Measurements from ENCODE around the gene CPNE4.

CPNE4 gene

GRCh38 chr3:131789188-131789587 is 245.6 kb downstream of the CPNE4 start:
- Histone ChIP-seq H3K9ac (ENCODE audit: low read length) (no peak overlapping the region), H3K79me2 (ENCODE audit: low read length) (no peaks in the 10 kb centered on the region), H3F3A (ENCODE audit: insufficient read depth, low read length) (no peaks in the 10 kb centered on the region), H3K4me1 (ENCODE audit: low read length) (no peaks in the 10 kb centered on the region), H3K27ac (ENCODE audit: low read length) (no peak overlapping the region), H3K9me3 (replicated peaks; ENCODE audit: insufficient read depth, low read length) (no peaks in the 10 kb centered on the region), H4K20me1 (ENCODE audit: insufficient read depth, low read length) (no peaks in the 10 kb centered on the region), H2AFZ (ENCODE audit: low read length) (no peak overlapping the region), H3K4me2 (ENCODE audit: low read depth, low read length) (no peak overlapping the region), H3K27me3 (replicated peaks; ENCODE audit: insufficient read depth, low read length) (no peaks in the 10 kb centered on the region), H3K36me3 (replicated peaks; ENCODE audit: insufficient read depth, low read length) (no peaks in the 10 kb centered on the region), H3K4me3 (ENCODE audit: low read length) (no peak overlapping the region), H3K9me2 (replicated peaks; ENCODE audit: insufficient read depth, low read length) (no peaks in the 10 kb centered on the region)
- TF ChIP-seq EZH2 (optimal IDR thresholded peaks at IDR 0.05; ENCODE audit: low read depth, low read length), result no peak
- TF ChIP-seq CTCF (IDR thresholded peaks at IDR 0.05; ENCODE audit: low read length), result no peak
- no peak for TF ChIP-seq EZH2phosphoT487 (IDR thresholded peaks at IDR 0.05; ENCODE audit: low read length)
- DNase-seq, result no peak

GRCh38 chr3:131786386-131786785 is 248.4 kb downstream of the CPNE4 start:
- DNase-seq, result no peak
- Histone ChIP-seq H3K27me3 (replicated peaks; ENCODE audit: insufficient read depth, low read length) (no peaks in the 10 kb centered on the region), H3K9ac (ENCODE audit: low read length) (no peak overlapping the region), H2AFZ (ENCODE audit: low read length) (no peak overlapping the region), H3K4me3 (ENCODE audit: low read length) (no peak overlapping the region), H4K20me1 (ENCODE audit: insufficient read depth, low read length) (no peaks in the 10 kb centered on the region), H3K79me2 (ENCODE audit: low read length) (no peaks in the 10 kb centered on the region), H3K9me2 (replicated peaks; ENCODE audit: insufficient read depth, low read length) (no peaks in the 10 kb centered on the region), H3K4me1 (ENCODE audit: low read length) (no peaks in the 10 kb centered on the region), H3K9me3 (replicated peaks; ENCODE audit: insufficient read depth, low read length) (no peaks in the 10 kb centered on the region), H3K36me3 (replicated peaks; ENCODE audit: insufficient read depth, low read length) (no peaks in the 10 kb centered on the region), H3K4me2 (ENCODE audit: low read depth, low read length) (no peak overlapping the region), H3F3A (ENCODE audit: insufficient read depth, low read length) (no peaks in the 10 kb centered on the region), H3K27ac (ENCODE audit: low read length) (no peak overlapping the region)
- no peak for TF ChIP-seq CTCF (IDR thresholded peaks at IDR 0.05; ENCODE audit: low read length)
- TF ChIP-seq EZH2phosphoT487 (IDR thresholded peaks at IDR 0.05; ENCODE audit: low read length), result no peak
- TF ChIP-seq EZH2 (optimal IDR thresholded peaks at IDR 0.05; ENCODE audit: low read depth, low read length), result no peak

- Histone ChIP-seq H3K9me3 (replicated peaks; ENCODE audit: insufficient read depth, low read length) (no peaks in the 10 kb centered on the region), H3K4me3 (ENCODE audit: low read length) (no peak overlapping the region), H3K4me1 (ENCODE audit: low read length) (no peaks in the 10 kb centered on the region), H3K27me3 (replicated peaks; ENCODE audit: insufficient read depth, low read length) (no peaks in the 10 kb centered on the region), H2AFZ (ENCODE audit: low read length) (no peak overlapping the region), H3K9ac (ENCODE audit: low read length) (no peak overlapping the region), H3K36me3 (replicated peaks; ENCODE audit: insufficient read depth, low read length) (no peaks in the 10 kb centered on the region), H3K4me2 (ENCODE audit: low read depth, low read length) (no peak overlapping the region), H3K9me2 (replicated peaks; ENCODE audit: insufficient read depth, low read length) (no peaks in the 10 kb centered on the region), H3K79me2 (ENCODE audit: low read length) (no peaks in the 10 kb centered on the region), H4K20me1 (ENCODE audit: insufficient read depth, low read length) (no peaks in the 10 kb centered on the region), H3F3A (ENCODE audit: insufficient read depth, low read length) (no peaks in the 10 kb centered on the region), H3K27ac (ENCODE audit: low read length) (no peak overlapping the region)
- DNase-seq, result no peak
- no peak for TF ChIP-seq EZH2 (optimal IDR thresholded peaks at IDR 0.05; ENCODE audit: low read depth, low read length)
- TF ChIP-seq EZH2phosphoT487 (IDR thresholded peaks at IDR 0.05; ENCODE audit: low read length), result no peak
Measured at GRCh38 chr3:131782751-131783150, 252.1 kb downstream of the CPNE4 start.

GRCh38 chr3:131778526-131778925 is 256.3 kb downstream of the CPNE4 start:
- Histone ChIP-seq H2AFZ (ENCODE audit: low read length) (no peak overlapping the region), H3K4me1 (ENCODE audit: low read length) (no peaks in the 10 kb centered on the region), H3K36me3 (replicated peaks; ENCODE audit: insufficient read depth, low read length) (no peaks in the 10 kb centered on the region), H3F3A (ENCODE audit: insufficient read depth, low read length) (no peaks in the 10 kb centered on the region), H4K20me1 (ENCODE audit: insufficient read depth, low read length) (no peaks in the 10 kb centered on the region), H3K4me3 (ENCODE audit: low read length) (no peak overlapping the region), H3K27me3 (replicated peaks; ENCODE audit: insufficient read depth, low read length) (no peaks in the 10 kb centered on the region), H3K9ac (ENCODE audit: low read length) (no peak overlapping the region), H3K4me2 (ENCODE audit: low read depth, low read length) (no peak overlapping the region), H3K27ac (ENCODE audit: low read length) (no peak overlapping the region), H3K79me2 (ENCODE audit: low read length) (no peaks in the 10 kb centered on the region), H3K9me3 (replicated peaks; ENCODE audit: insufficient read depth, low read length) (no peaks in the 10 kb centered on the region), H3K9me2 (replicated peaks; ENCODE audit: insufficient read depth, low read length) (no peaks in the 10 kb centered on the region)
- TF ChIP-seq EZH2 (optimal IDR thresholded peaks at IDR 0.05; ENCODE audit: low read depth, low read length) (no peak), EZH2phosphoT487 (IDR thresholded peaks at IDR 0.05; ENCODE audit: low read length) (no peak), CTCF (IDR thresholded peaks at IDR 0.05; ENCODE audit: low read length) (no peak)
- DNase-seq, result no peak
